WTC11 (cell line): ENCODE data around the gene ETFB. TPM values are rescaled to one million over a fixed set of nuclear protein-coding genes. Genes with fewer than 3 reads are reported as not detected.
A peak's percentile ranks its signal among the peaks of the same experiment; 100 is the strongest.

ENCODE experiments used
- ATAC-seq: fragments of 200-7000 bp; cut with Tn5 transposase; 2 replicates; pipeline ENCODE4 v1.10.0; 2021; ENCODE audit warnings: mild to moderate bottlenecking, moderate library complexity
- CTCF ChIA-PET: fragments of 300-600 bp; sonication (Branson Sonifier 250); formaldehyde crosslinking; loops from one replicate; lab custom pipeline; 2021; ENCODE audit warnings: antibody characterized with exemption; lab: Charles Lee
- POLR2A ChIA-PET: fragments of 350-600 bp; sonication (Branson Sonifier 250); formaldehyde crosslinking; loops from one replicate; lab custom pipeline; 2021; ENCODE audit warnings: antibody characterized with exemption; lab: Charles Lee
- DNase-seq: peaks from one replicate; pipeline ENCODE4 v3.0.0; 2021; ENCODE audit warnings: low spot score
- H3K27ac Mint-ChIP-seq: 2 replicates; pipeline ENCODE4 v1.8.0; 2021; ENCODE audit warnings: mixed read lengths
- H3K27me3 Mint-ChIP-seq: 2 replicates; pipeline ENCODE4 v1.8.0; 2021; ENCODE audit warnings: low read depth, mild to moderate bottlenecking, moderate library complexity, mixed read lengths
- H3K36me3 Mint-ChIP-seq: 2 replicates; pipeline ENCODE4 v1.8.0; 2021; ENCODE audit warnings: mixed read lengths
- H3K4me1 Mint-ChIP-seq: 2 replicates; pipeline ENCODE4 v1.8.0; 2022; ENCODE audit warnings: mixed read lengths
- H3K4me3 Mint-ChIP-seq: 2 replicates; pipeline ENCODE4 v1.8.0; 2021; ENCODE audit warnings: mild to moderate bottlenecking, moderate library complexity, mixed read lengths
- H3K9me3 Mint-ChIP-seq: 2 replicates; pipeline ENCODE4 v1.8.0; 2021; ENCODE audit warnings: mixed read lengths
- ATF1 ChIP-seq: sonication (generic); formaldehyde crosslinking; IDR thresholded peaks from 2 replicates; pipeline ENCODE4 v1.8.1; 2023; ENCODE audit warnings: mild to moderate bottlenecking, moderate library complexity, missing genetic modification reagents
- ATF3 ChIP-seq: sonication (generic); formaldehyde crosslinking; conservative IDR thresholded peaks from 2 replicates; pipeline ENCODE4 v1.8.1; 2022; ENCODE audit warnings: mild to moderate bottlenecking, missing genetic modification reagents
- CBFB ChIP-seq: sonication (generic); formaldehyde crosslinking; IDR thresholded peaks from 2 replicates; pipeline ENCODE4 v1.8.1; 2022; ENCODE audit warnings: mild to moderate bottlenecking, low read depth, missing genetic modification reagents
- CDX4 ChIP-seq: fragments of 250-450 bp; sonication (Bioruptor Pico); IDR thresholded peaks from 2 replicates; pipeline ENCODE4 v1.9.0; 2021; ENCODE audit warnings: moderate library complexity, mild to moderate bottlenecking, inconsistent platforms, borderline replicate concordance
- CREM ChIP-seq: sonication (generic); formaldehyde crosslinking; IDR thresholded peaks from 2 replicates; pipeline ENCODE4 v1.8.1; 2022; ENCODE audit warnings: mild to moderate bottlenecking, missing genetic modification reagents, moderate library complexity
- E2F1 ChIP-seq: sonication (generic); formaldehyde crosslinking; IDR thresholded peaks from 2 replicates; pipeline ENCODE4 v1.8.0; 2022; ENCODE audit warnings: mild to moderate bottlenecking, missing genetic modification reagents
- ETV6 ChIP-seq: sonication (generic); formaldehyde crosslinking; IDR thresholded peaks from 2 replicates; pipeline ENCODE4 v1.8.1; 2022; ENCODE audit warnings: mild to moderate bottlenecking, missing genetic modification reagents
- FOXJ3 ChIP-seq: sonication (generic); formaldehyde crosslinking; IDR thresholded peaks from 2 replicates; pipeline ENCODE4 v1.9.0; 2021; ENCODE audit warnings: missing genetic modification reagents, mild to moderate bottlenecking, borderline replicate concordance
- FOXK1 ChIP-seq: sonication (generic); formaldehyde crosslinking; IDR thresholded peaks from 2 replicates; pipeline ENCODE4 v1.8.0; 2022; ENCODE audit warnings: mild to moderate bottlenecking, moderate library complexity, missing genetic modification reagents
- GABPB1 ChIP-seq: sonication (generic); formaldehyde crosslinking; IDR thresholded peaks from 2 replicates; pipeline ENCODE4 v1.8.1; 2023; ENCODE audit warnings: mild to moderate bottlenecking, missing genetic modification reagents
- NR2C2 ChIP-seq: sonication (generic); formaldehyde crosslinking; IDR thresholded peaks from 2 replicates; pipeline ENCODE4 v1.8.0; 2022; ENCODE audit warnings: mild to moderate bottlenecking, missing genetic modification reagents
- SMAD3 ChIP-seq: sonication (generic); formaldehyde crosslinking; IDR thresholded peaks from 2 replicates; pipeline ENCODE4 v1.8.0; 2022; ENCODE audit warnings: missing genetic modification reagents, mild to moderate bottlenecking, borderline replicate concordance
- SMAD4 ChIP-seq: sonication (generic); formaldehyde crosslinking; IDR thresholded peaks from 2 replicates; pipeline ENCODE4 v1.8.0; 2022; ENCODE audit warnings: mild to moderate bottlenecking, missing genetic modification reagents
- TEAD1 ChIP-seq: sonication (generic); formaldehyde crosslinking; IDR thresholded peaks from 2 replicates; pipeline ENCODE4 v1.8.0; 2022; ENCODE audit warnings: mild to moderate bottlenecking, missing genetic modification reagents
- TEAD4 ChIP-seq: sonication (generic); formaldehyde crosslinking; IDR thresholded peaks from 2 replicates; pipeline ENCODE4 v1.8.0; 2022; ENCODE audit warnings: mild to moderate bottlenecking, missing genetic modification reagents
- USF1 ChIP-seq: sonication (generic); formaldehyde crosslinking; IDR thresholded peaks from 2 replicates; pipeline ENCODE4 v1.8.0; 2022; ENCODE audit warnings: mild to moderate bottlenecking, missing genetic modification reagents
- USF2 ChIP-seq: sonication (generic); formaldehyde crosslinking; IDR thresholded peaks from 2 replicates; pipeline ENCODE4 v1.8.1; 2023; ENCODE audit warnings: mild to moderate bottlenecking, missing genetic modification reagents, moderate library complexity
- ZBTB21 ChIP-seq: sonication (generic); formaldehyde crosslinking; IDR thresholded peaks from 2 replicates; pipeline ENCODE4 v1.8.1; 2023; ENCODE audit warnings: mild to moderate bottlenecking, missing genetic modification reagents, borderline replicate concordance
- ZNF263 ChIP-seq: sonication (generic); formaldehyde crosslinking; IDR thresholded peaks from 2 replicates; pipeline ENCODE4 v1.8.1; 2022; ENCODE audit warnings: low read depth, mild to moderate bottlenecking, moderate library complexity, missing genetic modification reagents
- ZNF281 ChIP-seq: sonication (generic); formaldehyde crosslinking; IDR thresholded peaks from 2 replicates; pipeline ENCODE4 v1.8.0; 2023; ENCODE audit warnings: mild to moderate bottlenecking, missing genetic modification reagents
- ZNF423 ChIP-seq: fragments of 250-450 bp; sonication (Bioruptor Pico); IDR thresholded peaks from 2 replicates; pipeline ENCODE4 v2.1.2; 2022; ENCODE audit warnings: mild to moderate bottlenecking, moderate library complexity
- total RNA-seq: library from RNA; stranded (reverse); gene quantifications from 3 replicates; pipeline ENCODE4 v1.2.3, GENCODE V29; 2021
- TF ChIP-seq, protein P1 (sequence below): sonication (generic); formaldehyde crosslinking; IDR thresholded peaks from 2 replicates; pipeline ENCODE4 v1.8.1; 2022; ENCODE audit warnings: missing genetic modification reagents, borderline replicate concordance
- TF ChIP-seq, protein P2 (sequence below): sonication (generic); formaldehyde crosslinking; IDR thresholded peaks from 2 replicates; pipeline ENCODE4 v1.8.1; 2022; ENCODE audit warnings: mild to moderate bottlenecking, missing genetic modification reagents, moderate library complexity, borderline replicate concordance

ETFB gene
- total RNA-seq, 1 experiment from 2014 or later = 60.6 TPM

DNA sequence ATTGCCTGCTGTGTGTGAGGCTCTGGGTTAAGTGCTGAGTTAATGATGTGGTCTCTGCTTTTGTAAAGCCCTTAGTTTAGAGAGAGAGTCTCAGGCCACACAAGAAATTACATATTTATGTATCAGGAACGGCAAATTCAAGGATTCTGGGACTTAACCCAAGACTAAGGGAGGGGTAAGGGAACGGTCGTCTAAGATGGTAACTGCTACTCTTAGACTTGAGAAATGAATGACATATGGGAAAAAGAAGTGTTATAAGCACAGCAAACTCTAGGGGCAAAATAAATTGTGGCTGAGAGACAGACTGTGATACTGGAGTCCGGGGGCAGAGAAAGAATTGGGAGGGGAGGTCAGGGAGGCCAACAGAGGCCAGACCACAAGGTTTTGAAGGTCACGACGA, 34.5 kb downstream of the ETFB start (continued):
- no peak for TF ChIP-seq NR2C2 (CRISPR knock-in tag)

DNA sequence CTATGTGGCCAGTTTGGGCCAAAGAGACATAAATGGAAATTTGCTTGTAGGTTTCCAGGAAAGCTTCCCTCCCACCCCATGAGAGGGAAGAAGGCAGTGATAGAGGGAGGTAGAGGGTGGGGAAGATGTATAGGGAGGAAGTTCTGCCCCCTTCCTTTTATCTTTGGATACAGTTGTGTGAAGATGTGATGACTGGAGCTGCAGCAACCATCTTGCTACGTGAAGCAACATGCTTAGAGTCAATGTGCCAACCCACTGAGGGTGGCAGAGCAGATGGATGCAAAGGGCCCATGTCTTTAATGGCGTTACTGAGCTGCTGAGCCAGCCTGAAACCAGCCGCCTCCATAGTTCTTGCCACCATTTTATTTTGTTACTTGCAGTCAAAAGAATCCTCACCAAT, 35.0 kb downstream of the ETFB start:
- Mint-ChIP-seq H3K36me3 (peaks cover 45% of the 10 kb centered on the region), H3K27ac (no peak overlapping the region), H3K27me3 (peaks cover 14% of the 10 kb centered on the region), H3K4me1 (peaks cover 8% of the 10 kb centered on the region), H3K9me3 (peaks cover 25% of the 10 kb centered on the region), H3K4me3 (no peak overlapping the region)
- DNase-seq (no peak), ATAC-seq (no peak)
- TF ChIP-seq SMAD3 (CRISPR knock-in tag) = no peak
- no peak for TF ChIP-seq ZBTB21 (CRISPR knock-in tag)
- no peak for TF ChIP-seq SMAD4 (CRISPR knock-in tag)
- POLR2A ChIA-PET = no interaction called here
- CTCF ChIA-PET = no interaction called here

DNA sequence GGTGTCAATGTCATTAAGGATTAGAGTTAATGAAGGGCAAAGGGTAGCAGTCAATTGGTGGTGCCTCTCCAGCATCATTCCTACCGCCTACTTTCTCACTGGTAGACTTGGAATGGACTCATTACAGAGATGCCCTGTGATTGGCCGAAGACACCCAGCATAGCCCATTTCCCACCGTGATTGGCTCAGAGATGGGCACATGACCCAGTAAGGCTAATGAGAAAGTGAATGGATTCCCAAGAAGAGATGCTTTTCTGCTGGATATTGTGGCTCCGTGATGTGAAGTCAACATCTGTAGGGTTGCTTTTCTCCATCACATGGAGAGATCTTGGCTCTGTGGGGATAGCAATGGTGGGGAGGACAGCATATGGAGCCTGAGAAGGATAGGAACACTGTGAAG, 35.8 kb downstream of the ETFB start:
- H3K36me3 Mint-ChIP-seq = peaks cover 41% of the 10 kb centered on the region
- peaks cover 25% of the 10 kb centered on the region for H3K9me3 Mint-ChIP-seq
- DNase-seq = no peak
- ChIA-PET POLR2A (no interaction called here), CTCF (no interaction called here)
- no peak for TF ChIP-seq ATF1 (CRISPR knock-in tag)
- TF ChIP-seq GABPB1 (CRISPR knock-in tag) = no peak
- no peak for TF ChIP-seq FOXK1 (CRISPR knock-in tag)
- no peak for TF ChIP-seq ATF3 (CRISPR knock-in tag)
- no peak for TF ChIP-seq TEAD4 (CRISPR knock-in tag)
- peak; percentile 23; the same call in 1 of the 2 replicates for TF ChIP-seq USF1 (CRISPR knock-in tag)
- no peak for TF ChIP-seq ZNF263
- TF ChIP-seq USF2 (CRISPR knock-in tag) = peak; percentile 62; the same call in 1 of the 2 replicates
- TF ChIP-seq, protein P1, sequence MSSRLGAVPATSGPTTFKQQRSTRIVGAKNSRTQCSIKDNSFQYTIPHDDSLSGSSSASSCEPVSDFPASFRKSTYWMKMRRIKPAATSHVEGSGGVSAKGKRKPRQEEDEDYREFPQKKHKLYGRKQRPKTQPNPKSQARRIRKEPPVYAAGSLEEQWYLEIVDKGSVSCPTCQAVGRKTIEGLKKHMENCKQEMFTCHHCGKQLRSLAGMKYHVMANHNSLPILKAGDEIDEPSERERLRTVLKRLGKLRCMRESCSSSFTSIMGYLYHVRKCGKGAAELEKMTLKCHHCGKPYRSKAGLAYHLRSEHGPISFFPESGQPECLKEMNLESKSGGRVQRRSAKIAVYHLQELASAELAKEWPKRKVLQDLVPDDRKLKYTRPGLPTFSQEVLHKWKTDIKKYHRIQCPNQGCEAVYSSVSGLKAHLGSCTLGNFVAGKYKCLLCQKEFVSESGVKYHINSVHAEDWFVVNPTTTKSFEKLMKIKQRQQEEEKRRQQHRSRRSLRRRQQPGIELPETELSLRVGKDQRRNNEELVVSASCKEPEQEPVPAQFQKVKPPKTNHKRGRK = no peak
- no peak for TF ChIP-seq ZNF423 (CRISPR knock-in tag)
- no peak overlapping the region for H3K4me3 Mint-ChIP-seq
- H3K27me3 Mint-ChIP-seq = peaks cover 21% of the 10 kb centered on the region
- no peak overlapping the region for H3K27ac Mint-ChIP-seq
- peaks cover 8% of the 10 kb centered on the region for H3K4me1 Mint-ChIP-seq
- no peak for ATAC-seq

DNA sequence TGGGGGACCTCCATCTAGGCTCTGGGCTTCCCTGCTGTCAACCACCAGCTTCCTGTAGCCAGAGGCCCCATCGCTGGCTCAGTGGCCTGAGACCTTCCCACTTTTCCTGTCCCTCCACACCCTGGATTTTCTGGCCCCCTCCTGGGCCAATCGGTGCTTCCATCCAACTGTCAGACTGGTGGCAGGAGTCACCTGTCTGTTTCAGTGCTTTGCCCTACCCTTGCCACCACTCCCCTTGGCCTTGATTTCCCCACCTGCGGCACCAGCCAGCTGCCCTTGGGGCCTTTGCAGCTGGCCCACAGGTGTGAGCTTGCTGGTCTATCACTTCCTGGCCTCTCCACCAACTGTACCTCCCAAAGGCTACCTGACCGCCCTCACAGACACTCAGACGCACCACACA, 36.8 kb downstream of the ETFB start:
- peaks cover 22% of the 10 kb centered on the region for H3K9me3 Mint-ChIP-seq
- H3K4me3 Mint-ChIP-seq = no peak overlapping the region
- peaks cover 33% of the 10 kb centered on the region for H3K36me3 Mint-ChIP-seq
- ChIA-PET CTCF (interaction anchor here (3.4 kb wide), 1 partner anchor 9 kb away, joined by 21 read pairs; no protein-coding TSS in a partner anchor), POLR2A (no interaction called here)
- peaks cover 8% of the 10 kb centered on the region for H3K4me1 Mint-ChIP-seq
- H3K27ac Mint-ChIP-seq = no peak overlapping the region
- ATAC-seq (no peak), DNase-seq (no peak)
- H3K27me3 Mint-ChIP-seq = peaks cover 21% of the 10 kb centered on the region
- no peak for TF ChIP-seq CBFB (CRISPR knock-in tag)
- TF ChIP-seq FOXJ3 (CRISPR knock-in tag) = no peak
- no peak for TF ChIP-seq ETV6
- no peak for TF ChIP-seq E2F1 (CRISPR knock-in tag)
- no peak for TF ChIP-seq CREM (CRISPR knock-in tag)
- TF ChIP-seq ZNF281 = no peak
- TF ChIP-seq FOXK1 (CRISPR knock-in tag) = no peak
- TF ChIP-seq CDX4 (CRISPR knock-in tag) = no peak
- no peak for TF ChIP-seq TEAD1 (CRISPR knock-in tag)
- TF ChIP-seq, protein P2, sequence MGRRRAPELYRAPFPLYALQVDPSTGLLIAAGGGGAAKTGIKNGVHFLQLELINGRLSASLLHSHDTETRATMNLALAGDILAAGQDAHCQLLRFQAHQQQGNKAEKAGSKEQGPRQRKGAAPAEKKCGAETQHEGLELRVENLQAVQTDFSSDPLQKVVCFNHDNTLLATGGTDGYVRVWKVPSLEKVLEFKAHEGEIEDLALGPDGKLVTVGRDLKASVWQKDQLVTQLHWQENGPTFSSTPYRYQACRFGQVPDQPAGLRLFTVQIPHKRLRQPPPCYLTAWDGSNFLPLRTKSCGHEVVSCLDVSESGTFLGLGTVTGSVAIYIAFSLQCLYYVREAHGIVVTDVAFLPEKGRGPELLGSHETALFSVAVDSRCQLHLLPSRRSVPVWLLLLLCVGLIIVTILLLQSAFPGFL (CRISPR knock-in tag) = no peak
